HG03432 (cell line): ENCODE data around the gene KCNK2.
A peak's percentile ranks its signal among the peaks of the same experiment; 100 is the strongest.

Source experiments
- ATAC-seq: cut with Tn5 transposase; IDR thresholded peaks from one replicate; pipeline ENCODE4 v1.9.1; 2021; ENCODE audit warnings: mild to moderate bottlenecking, moderate library complexity; ENCODE audit not compliant: unreplicated experiment

The KCNK2 gene

DNA sequence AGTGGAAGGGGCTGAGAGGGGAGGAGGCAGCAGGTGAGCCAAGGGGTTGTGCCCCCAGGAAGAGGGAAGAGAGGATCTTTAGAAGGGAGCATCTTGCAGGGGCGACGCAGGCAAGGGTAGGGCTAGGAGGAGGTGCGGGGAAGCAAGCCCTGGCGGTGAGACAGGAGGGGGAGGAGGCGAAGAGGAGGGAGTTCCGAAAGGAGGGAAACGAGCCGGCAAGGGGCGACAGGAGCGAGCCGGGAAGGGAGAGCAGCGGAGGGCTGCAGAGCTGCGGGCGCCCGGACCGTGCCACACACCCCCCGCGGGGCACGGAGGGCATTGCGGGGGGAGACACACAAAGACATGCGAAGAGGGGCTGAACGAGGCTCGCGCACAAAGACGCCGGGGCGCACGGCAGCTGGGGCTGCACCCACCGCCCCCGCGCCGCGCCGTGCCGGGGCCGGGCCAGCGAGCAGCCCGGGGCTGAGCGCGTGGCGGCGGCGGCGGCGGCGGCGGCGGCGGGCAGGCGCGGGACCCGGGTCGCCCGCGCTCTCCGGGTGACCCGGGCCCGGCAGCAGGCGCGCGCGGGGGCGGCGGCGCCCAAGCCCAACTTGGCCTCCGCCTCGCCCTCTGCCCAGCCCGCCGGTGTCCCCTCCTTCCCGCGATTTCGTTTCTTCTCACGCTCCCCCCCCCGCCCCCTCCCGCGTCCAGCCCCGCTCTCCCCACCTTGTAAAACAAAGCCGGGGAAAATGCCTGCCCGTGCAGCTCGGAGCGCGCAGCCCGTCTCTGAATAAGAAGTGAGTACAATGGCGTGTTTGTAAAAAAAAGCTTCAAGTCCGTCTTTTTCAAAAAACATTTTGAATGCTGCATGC is at the start of gene KCNK2:
KCNK2 (plus strand) TSS at position 206 of the 851 bp plus-strand sequence. CDS start 649 bp downstream, outside the sequence.
- ATAC-seq = no peak

GRCh38 chr1:215032911-215033526 is 49.5 kb upstream of the KCNK2 start:
- ATAC-seq = no peak

DNA sequence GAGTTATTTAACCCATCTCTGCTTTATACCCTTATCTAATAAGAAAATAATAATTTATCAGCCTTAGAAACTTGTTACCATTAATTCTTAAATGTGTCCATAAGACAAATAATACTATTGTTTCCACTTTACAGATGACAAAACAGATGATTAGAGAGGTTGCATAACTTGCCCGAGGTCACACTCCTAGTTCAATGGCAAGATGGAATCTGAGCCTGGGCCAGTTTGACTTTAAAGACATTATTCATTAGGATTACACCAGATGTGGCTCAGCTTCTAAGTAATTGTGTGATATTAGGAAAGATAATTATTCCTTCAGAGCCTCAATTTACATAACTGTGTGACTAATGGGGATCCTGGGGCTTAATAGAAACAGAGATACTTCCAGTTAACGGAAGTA is 42.3 kb upstream of the KCNK2 start:
- ATAC-seq = no peak

- ATAC-seq = no peak
Observed at GRCh38 chr1:215043401-215043800, 39.1 kb upstream of the KCNK2 start.

DNA sequence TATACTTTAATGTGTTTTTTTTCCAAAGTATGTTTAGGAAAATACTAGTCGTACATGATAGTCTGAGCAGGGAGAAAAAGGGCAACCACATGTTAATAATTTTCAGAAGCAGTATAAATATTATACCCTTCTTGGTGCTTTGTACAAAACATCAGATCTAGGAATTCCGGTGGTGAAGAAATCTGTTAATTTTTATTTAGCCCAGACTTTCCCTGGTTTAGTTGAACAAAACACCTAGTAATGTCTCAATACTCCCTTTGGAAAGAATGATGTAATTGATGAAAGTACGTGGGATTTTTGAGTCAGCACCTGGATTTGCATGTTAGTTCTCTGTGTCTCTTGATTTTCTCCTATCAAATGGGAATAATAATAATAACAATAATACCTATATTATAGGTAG is 38.4 kb upstream of the KCNK2 start:
- ATAC-seq = no peak

DNA sequence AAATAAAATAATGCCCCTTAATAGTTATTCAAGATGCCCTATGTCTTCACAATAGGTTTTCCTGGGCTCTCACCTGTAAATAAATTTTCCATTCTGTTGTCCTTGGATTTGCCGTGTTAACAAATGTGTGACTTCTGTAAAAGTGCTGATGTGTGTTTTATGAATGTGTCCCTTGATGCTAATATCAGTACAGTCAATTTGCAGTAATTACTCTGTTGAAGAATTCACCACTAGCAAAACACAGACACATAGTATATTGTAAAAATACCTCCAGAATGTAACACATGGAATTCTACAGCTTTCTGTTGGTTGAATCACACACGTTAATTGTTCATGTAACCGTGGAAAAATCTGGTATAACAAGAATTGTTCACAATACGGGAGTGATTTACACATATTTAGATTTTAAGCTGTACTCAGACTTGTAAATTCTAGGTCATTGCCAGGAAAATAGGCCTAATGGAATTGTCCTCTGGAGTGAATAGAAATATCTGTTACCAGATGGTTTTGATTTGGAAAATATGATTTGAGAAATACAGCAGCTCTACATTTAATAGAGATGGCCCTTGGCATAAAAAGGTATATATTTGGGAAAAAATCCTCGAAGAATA is 36.7 kb upstream of the KCNK2 start:
- ATAC-seq = no peak

DNA sequence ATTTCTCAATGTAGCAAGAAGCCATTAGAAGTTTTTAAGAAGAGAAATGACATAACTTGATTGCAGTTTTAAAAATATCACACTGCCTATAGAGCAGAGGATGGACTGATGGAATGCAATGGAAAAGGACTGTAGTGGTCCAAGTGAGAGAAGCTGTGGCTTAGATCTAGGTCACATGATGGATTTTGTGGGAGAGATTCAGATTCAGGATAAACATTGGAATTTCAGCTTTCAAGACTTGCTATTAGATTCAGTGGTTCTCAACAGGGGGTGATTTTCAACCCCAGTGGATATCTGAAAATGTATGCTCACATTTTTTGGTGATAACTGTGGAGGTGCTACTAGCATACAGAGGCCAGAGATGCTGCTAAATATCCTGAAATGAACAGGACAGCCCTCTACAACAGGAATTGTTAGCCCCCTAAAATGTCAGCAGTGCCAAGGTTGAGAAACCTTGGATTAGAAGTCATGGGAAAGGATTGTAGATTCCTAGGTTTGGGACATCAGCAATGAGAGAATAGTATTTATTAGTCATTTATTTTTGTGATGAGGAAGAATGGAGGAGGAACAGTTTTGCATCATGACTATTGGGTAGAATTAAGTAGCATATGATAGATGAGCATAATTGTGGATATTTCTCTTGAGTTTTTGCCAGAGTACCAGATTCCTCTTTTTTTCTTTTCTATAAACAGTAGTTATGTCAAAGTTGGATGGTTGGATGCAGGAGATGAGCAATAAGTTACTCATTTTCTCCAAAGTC is 30.1 kb upstream of the KCNK2 start:
- ATAC-seq = no peak

DNA sequence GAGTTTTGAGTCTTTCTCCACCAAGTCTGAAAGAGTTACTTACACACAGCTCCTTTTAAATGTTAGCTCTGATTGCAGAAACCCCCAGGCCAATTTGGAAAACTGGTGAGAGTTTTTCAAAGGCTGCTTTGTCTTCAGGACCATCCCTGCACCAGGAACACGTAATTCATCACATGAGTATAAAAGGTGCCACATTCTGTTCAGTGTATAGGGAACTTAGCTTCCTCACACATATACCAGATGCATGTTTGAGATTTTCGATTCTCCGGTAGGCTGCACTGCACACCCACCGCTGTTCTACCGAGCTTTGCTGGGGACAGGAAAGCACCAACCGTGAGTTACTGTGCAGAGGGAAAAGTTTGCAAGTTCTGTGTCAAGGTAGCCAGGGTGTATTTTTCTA is 28.3 kb upstream of the KCNK2 start:
- ATAC-seq = no peak

- no peak for ATAC-seq
Observed at GRCh38 chr1:215055281-215055935, 27.1 kb upstream of the KCNK2 start.

DNA sequence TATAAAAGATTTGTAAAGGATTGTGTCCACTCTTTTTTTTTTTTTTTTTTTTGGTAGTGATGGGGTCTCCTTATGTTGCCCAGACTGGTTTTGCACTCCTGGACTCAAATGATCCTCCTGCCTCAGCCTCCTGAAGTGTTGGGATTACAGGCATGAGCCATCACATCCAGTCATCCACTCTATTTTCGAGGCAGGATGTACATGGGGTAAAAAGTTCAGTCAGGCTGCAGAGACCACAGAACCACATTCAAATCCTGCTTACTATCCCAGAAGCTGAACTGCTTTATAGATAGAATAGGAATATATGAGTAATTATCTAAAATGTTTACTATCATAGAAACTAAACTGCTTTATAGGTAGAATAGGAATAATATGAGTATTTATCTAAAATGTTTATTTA is 26.0 kb upstream of the KCNK2 start:
- ATAC-seq = no peak

DNA sequence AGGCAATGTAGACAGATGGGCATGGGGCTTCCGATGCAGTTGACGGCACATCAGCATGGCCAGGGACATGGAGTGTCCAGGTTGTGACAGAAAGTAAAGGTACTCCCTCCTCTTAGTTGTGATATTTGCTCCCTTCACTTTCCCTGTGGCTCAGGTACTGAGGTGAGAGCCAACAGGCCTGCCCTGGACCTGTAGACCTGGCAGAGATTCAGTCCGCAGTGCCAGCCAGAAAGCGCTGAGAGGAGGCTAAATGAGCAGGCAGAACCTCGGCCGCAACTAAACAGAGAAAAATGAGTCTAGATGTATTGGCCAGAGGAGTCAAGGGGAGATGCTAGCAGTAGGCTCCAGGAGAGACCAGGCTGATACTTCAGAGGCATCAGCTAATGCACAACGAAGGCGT is 22.6 kb upstream of the KCNK2 start:
- no peak for ATAC-seq

DNA sequence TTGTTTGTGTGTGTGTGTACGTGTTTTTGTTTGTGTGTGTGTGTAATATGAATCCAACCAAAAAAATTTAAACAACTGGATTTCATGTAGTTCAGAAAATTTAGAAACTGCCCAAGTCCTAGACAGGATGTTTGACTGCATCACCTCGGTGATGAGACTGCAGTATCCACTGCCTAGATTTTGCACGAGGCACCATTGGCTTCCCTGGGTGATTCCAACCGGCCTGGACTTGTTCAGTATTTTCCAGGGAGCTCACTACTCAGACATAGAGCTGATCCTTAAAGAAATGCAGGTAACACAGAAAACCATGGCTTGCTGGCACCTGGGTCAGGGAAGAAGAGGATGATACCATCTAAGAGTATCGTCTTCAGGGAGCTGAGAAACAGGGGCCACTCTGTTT is 18.2 kb upstream of the KCNK2 start:
- no peak for ATAC-seq

DNA sequence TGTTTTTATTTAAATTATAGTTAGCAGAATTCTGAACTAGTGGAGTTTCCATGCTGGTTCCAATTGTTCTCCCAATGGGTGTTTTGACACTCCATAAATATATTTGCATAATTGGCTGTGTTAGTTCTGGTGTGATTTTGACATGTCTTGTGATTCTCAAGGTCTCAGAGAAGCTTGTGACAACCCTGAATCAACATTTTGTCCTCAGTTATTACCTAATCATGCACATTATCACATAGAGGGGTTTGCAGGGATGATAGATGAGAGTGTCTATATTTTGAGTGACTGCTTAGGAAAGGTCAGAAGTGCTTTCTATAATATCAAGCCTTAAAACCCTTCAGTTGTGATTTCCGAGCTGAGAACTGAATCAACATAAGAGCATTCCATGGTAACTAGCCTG is 11.5 kb upstream of the KCNK2 start:
- no peak for ATAC-seq

- ATAC-seq = peak; percentile 81
Observed at GRCh38 chr1:215076322-215076721, 6.2 kb upstream of the KCNK2 start.

DNA sequence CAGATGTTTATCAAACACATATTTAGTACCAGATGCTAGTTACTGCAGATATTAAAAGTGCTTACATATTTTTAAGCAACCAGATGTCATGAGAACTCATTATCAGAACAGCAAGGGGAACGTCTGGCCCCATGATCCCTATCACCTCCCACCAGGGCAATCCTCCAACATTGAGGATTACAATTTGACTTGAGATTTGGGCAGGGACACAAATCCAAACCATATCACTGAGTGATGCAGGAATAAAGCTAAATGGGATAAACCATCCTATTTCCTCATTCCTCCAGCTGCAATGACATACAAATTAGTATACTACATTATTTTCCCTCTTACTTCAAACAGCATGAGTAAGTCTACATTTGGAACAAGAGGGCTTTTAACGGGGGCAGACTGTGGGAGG is 3.1 kb upstream of the KCNK2 start:
- no peak for ATAC-seq

GRCh38 chr1:215081661-215082531 is 641 bp upstream of the KCNK2 start:
- no peak for ATAC-seq

GRCh38 chr1:215083383-215083961 is 935 bp downstream of the KCNK2 start:
- ATAC-seq = no peak

DNA sequence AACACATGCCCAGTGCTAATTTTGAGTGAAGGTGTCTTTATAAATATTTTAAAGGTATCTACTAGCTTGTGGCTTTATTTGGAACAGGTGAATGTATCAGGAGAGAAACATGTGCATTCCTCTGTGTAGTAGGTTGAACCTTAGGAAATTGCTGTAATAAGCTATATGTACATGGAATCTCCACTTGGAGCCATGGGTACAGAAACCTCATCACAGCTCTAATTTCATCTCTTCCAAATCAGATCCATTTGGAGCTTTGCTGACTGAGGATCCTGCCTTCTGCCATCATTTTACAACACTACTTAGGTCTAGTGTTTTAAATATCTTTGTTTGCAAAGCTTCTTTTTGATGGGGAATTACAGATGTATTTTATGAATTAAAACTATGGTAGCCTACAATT is 2.1 kb downstream of the KCNK2 start:
- no peak for ATAC-seq

- no peak for ATAC-seq
Observed at GRCh38 chr1:215087603-215088002, 5.1 kb downstream of the KCNK2 start.

DNA sequence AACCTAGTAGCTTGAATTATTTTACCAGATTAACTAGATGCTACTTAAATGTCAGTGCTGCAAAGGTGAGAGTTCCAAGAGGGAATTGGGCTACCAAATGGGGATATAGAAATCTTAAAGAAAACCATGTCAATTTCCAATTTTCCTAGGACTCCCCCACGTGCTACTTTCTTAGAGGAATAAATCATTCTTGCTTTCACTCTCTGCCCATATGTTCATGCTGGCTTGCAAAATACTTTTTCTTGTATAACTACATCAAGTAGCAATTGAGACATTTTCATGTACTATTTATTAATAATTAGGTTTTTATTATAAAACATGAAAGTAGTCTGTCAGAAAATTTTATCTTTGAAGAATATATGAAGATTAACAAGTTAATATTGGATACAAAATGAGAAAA is 11.8 kb downstream of the KCNK2 start:
- no peak for ATAC-seq
